Prostate gland (tissue), 2 donors: Measurements from ENCODE around the gene QRICH1. TPM values are rescaled to one million over a fixed set of nuclear protein-coding genes. Genes with fewer than 3 reads are reported as not detected.
"Not testable (repeated sequence)": the region's sequence is repeated elsewhere in the genome, so short reads cannot be mapped to it uniquely, and the experiment has no call there.

Source experiments
- DNase-seq: peaks from one replicate; pipeline ENCODE4 v3.0.0-alpha.2; 2019; ENCODE audit warnings: low spot score
- H3K27ac ChIP-seq, 2 donors: fragments of 200-600 bp; sonication (generic); 2 replicates each; pipeline ENCODE4 v1.5.1; 2017 to 2019
- H3K27me3 ChIP-seq: fragments of 200-600 bp; sonication (generic); replicated peaks from 2 replicates; pipeline ENCODE4 v1.5.1; 2019; ENCODE audit not compliant: insufficient read depth
- H3K36me3 ChIP-seq, 2 donors: fragments of 200-600 bp; sonication (generic); 1 replicate in 1 of 2; 2 replicates in 1 of 2; pipeline versions ENCODE4 v1.5.1 to v1.8.1; 2017 to 2019
- H3K4me1 ChIP-seq: fragments of 200-600 bp; sonication (generic); replicated peaks from 2 replicates; pipeline ENCODE4 v1.5.1; 2019
- H3K4me3 ChIP-seq, 2 donors: fragments of 200-600 bp; sonication (generic); 2 replicates each; pipeline ENCODE4 v1.5.1; 2017 to 2019
- H3K9me3 ChIP-seq: fragments of 200-600 bp; sonication (generic); 2 replicates; pipeline ENCODE4 v1.5.1; 2017
- CTCF ChIP-seq, 4 experiments: fragments of 200-600 bp in 2 of 4; fragments of 450-650 bp in 2 of 4; sonication (generic) in 2 of 4; IDR thresholded peaks; 1 replicate in 3 of 4; 2 replicates in 1 of 4; pipeline ENCODE4 v1.5.1; 2016 to 2019; ENCODE audit warnings: antibody characterized with exemption in 4 of 4, mild to moderate bottlenecking in 2 of 4, moderate library complexity in 2 of 4
- POLR2A ChIP-seq: fragments of 450-650 bp; IDR thresholded peaks from one replicate; pipeline ENCODE4 v1.6.1; 2016; ENCODE audit warnings: antibody characterized with exemption, mild to moderate bottlenecking
- POLR2AphosphoS5 ChIP-seq: sonication (generic); formaldehyde crosslinking; IDR thresholded peaks from one replicate; pipeline ENCODE4 v1.6.1; 2017; ENCODE audit warnings: antibody characterized with exemption
- WGBS: methylation state at CpG from one replicate; pipeline ENCODE4 v1.1.5; 2018; 5-methylcytosine and 5-hydroxymethylcytosine counted together
- intact Hi-C: fragments of 100-400 bp; cut with DNase I; formaldehyde crosslinking; loops from one replicate; pipeline ENCODE4 v1.14.2; 2022
- total RNA-seq, 2 donors: library from RNA; depleted of rRNA; stranded (reverse); fragments of >200 nt; gene quantifications; one replicate each; pipeline ENCODE4 v1.1.0, GENCODE V29; 2016

QRICH1 gene
- total RNA-seq, 2 donors from 2014 or later, result 60.1 to 132 TPM

GRCh38 chr3:49012441-49013017 is 81.3 kb downstream of the QRICH1 start:
- WGBS, result 68% methylated on average over 15 of the region's 17 CpGs
- intact Hi-C loops, result no loop called here
- no peak overlapping the region for H3K4me3 ChIP-seq
- peaks cover 9% of the 10 kb centered on the region for H3K4me1 ChIP-seq
- no peak for DNase-seq
- TF ChIP-seq CTCF (IDR thresholded peaks at IDR 0.05) (no peak), POLR2AphosphoS5 (no peak), POLR2A (no peak)
- no peaks in the 10 kb centered on the region for H3K9me3 ChIP-seq
- H3K27me3 ChIP-seq, result no peaks in the 10 kb centered on the region
- H3K27ac ChIP-seq, result no peak overlapping the region
- H3K36me3 ChIP-seq, result peaks cover 12 to 16% of the 10 kb centered on the region in 2 donors

- H3K4me1 ChIP-seq, result peaks cover 13% of the 10 kb centered on the region
- TF ChIP-seq CTCF (IDR thresholded peaks at IDR 0.05), result no peak
- TF ChIP-seq POLR2A, result no peak
- TF ChIP-seq POLR2AphosphoS5, result no peak
- H3K4me3 ChIP-seq, result no peak overlapping the region
- no peaks in the 10 kb centered on the region for H3K9me3 ChIP-seq
- 64% methylated on average over 3 of the region's 3 CpGs for WGBS
- H3K27ac ChIP-seq, result no peak overlapping the region
- peaks cover under 1 to 3% of the 10 kb centered on the region in 2 donors for H3K36me3 ChIP-seq
- intact Hi-C loops, result loop anchor here (5.0 to 10.0 kb wide), 2 partner anchors 92 to 405 kb away; partner anchors contain the start of genes ARIH2, RHOA and TCTA
- H3K27me3 ChIP-seq, result no peaks in the 10 kb centered on the region
- no peak for DNase-seq
Measured at GRCh38 chr3:49009396-49009795, 84.5 kb downstream of the QRICH1 start.

GRCh38 chr3:49008627-49009026 is 85.2 kb downstream of the QRICH1 start:
- peak overlapping the region; percentile 93 to 97 for H3K27ac ChIP-seq
- peaks cover 13% of the 10 kb centered on the region for H3K4me1 ChIP-seq
- intact Hi-C loops, result loop anchor here (5.0 to 10.0 kb wide), 2 partner anchors 91 to 406 kb away; partner anchors contain the start of genes ARIH2, RHOA and TCTA
- peak overlapping the region in 1 of 2 donors; percentile 67 for H3K4me3 ChIP-seq
- H3K27me3 ChIP-seq, H3K9me3 ChIP-seq, H3K36me3 ChIP-seq, DNase-seq: not testable (repeated sequence)
- WGBS, result 68% methylated on average over 5 of the region's 5 CpGs

- DNase-seq, result peak; percentile 86
- intact Hi-C loops, result loop anchor here (2.0 to 10.0 kb wide), 3 partner anchors 17 to 407 kb away; partner anchors contain the start of genes ARIH2, P4HTM, RHOA and TCTA
- no peaks in the 10 kb centered on the region for H3K36me3 ChIP-seq
- H3K4me1 ChIP-seq, result peaks cover 13% of the 10 kb centered on the region
- TF ChIP-seq CTCF (IDR thresholded peaks at IDR 0.05) (no peak), POLR2A (no peak), POLR2AphosphoS5 (no peak)
- no peaks in the 10 kb centered on the region for H3K9me3 ChIP-seq
- WGBS, result 12% methylated on average over 35 of the region's 41 CpGs
- peak overlapping the region; percentile 55 to 67 for H3K4me3 ChIP-seq
- H3K27ac ChIP-seq, result peak overlapping the region; percentile 93 to 97
- H3K27me3 ChIP-seq, result no peaks in the 10 kb centered on the region
Measured at GRCh38 chr3:49007771-49008528, 85.9 kb downstream of the QRICH1 start.

GRCh38 chr3:49007068-49007770 is 86.7 kb downstream of the QRICH1 start, which contains the start of gene WDR6:
Gene WDR6 (plus strand): TSS chr3:49007391. CDS start chr3:49007432, 41 bp downstream.
- Histone ChIP-seq H3K27me3 (no peaks in the 10 kb centered on the region), H3K4me3 (peak within 1 kb of the TSS; percentile 55 to 67), H3K27ac (peak within 1 kb of the TSS; percentile 93 to 97), H3K36me3 (no peaks in the 10 kb centered on the region), H3K4me1 (peaks cover 13% of the 10 kb centered on the region), H3K9me3 (no peaks in the 10 kb centered on the region)
- WGBS, result under 1% methylated on average over 63 of the region's 65 CpGs
- TF ChIP-seq POLR2A (peak; percentile 75), POLR2AphosphoS5 (peak; percentile 95), CTCF (IDR thresholded peaks at IDR 0.05) (peak; percentile 37 to 73 (median 56))
- DNase-seq, result peak; percentile 98
- intact Hi-C loops, result loop anchor here (2.0 to 10.0 kb wide), 3 partner anchors 16 to 408 kb away; partner anchors contain the start of genes ARIH2, P4HTM, RHOA and TCTA
